ENCODE results near the gene FGF12.

FGF12 gene

DNA sequence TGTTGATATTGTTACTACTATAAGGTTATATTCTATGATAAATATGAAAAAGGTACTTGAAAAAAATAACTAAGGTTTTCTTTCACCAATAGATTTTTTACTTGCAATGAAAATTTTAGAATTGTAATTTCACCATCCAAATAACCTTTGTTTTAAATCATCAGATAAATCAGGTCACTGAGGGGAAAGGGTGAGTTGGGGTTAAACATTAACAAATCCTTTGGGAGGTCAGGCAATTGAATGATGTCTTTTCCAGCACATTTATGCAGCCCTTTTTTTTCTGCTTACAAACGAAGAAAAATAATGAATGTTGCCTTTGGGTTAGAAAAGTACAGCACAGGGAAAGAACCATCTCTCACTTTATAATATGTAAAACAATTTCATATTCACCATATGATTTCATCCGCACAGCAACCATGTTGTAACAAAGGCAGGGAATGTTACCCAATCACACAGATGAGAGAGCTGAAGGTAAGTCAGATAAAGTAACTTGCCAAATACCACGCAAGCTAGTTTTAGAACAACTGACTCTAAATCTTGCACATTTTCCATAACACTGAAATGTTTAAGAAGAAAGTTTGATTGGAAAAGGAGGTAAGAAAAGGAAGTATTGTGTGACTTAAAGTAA lies 151.3 kb downstream of the FGF12 start:
- no peak overlapping the region for H3K9ac ChIP-seq
- no peaks in the 10 kb centered on the region for H3K79me2 ChIP-seq
- H3K4me1 ChIP-seq: no peaks in the 10 kb centered on the region
- no peak overlapping the region for H2AFZ ChIP-seq
- no peak overlapping the region for H3K27ac ChIP-seq
- H3K4me3 ChIP-seq (ENCODE audit: low read depth, low read length): no peak overlapping the region
- no peaks in the 10 kb centered on the region for H3K36me3 ChIP-seq (ENCODE audit: control insufficient read depth, insufficient read depth, low read length)
- H3K27me3 ChIP-seq (ENCODE audit: control insufficient read depth, insufficient read depth, low read length): no peaks in the 10 kb centered on the region
- TF ChIP-seq, protein P1, sequence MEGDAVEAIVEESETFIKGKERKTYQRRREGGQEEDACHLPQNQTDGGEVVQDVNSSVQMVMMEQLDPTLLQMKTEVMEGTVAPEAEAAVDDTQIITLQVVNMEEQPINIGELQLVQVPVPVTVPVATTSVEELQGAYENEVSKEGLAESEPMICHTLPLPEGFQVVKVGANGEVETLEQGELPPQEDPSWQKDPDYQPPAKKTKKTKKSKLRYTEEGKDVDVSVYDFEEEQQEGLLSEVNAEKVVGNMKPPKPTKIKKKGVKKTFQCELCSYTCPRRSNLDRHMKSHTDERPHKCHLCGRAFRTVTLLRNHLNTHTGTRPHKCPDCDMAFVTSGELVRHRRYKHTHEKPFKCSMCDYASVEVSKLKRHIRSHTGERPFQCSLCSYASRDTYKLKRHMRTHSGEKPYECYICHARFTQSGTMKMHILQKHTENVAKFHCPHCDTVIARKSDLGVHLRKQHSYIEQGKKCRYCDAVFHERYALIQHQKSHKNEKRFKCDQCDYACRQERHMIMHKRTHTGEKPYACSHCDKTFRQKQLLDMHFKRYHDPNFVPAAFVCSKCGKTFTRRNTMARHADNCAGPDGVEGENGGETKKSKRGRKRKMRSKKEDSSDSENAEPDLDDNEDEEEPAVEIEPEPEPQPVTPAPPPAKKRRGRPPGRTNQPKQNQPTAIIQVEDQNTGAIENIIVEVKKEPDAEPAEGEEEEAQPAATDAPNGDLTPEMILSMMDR (IDR thresholded peaks at IDR 0.05): no peak
- H3K9me3 ChIP-seq (ENCODE audit: control insufficient read depth, low read length): no peaks in the 10 kb centered on the region
- no peak overlapping the region for H3K4me2 ChIP-seq (ENCODE audit: low read length)

DNA sequence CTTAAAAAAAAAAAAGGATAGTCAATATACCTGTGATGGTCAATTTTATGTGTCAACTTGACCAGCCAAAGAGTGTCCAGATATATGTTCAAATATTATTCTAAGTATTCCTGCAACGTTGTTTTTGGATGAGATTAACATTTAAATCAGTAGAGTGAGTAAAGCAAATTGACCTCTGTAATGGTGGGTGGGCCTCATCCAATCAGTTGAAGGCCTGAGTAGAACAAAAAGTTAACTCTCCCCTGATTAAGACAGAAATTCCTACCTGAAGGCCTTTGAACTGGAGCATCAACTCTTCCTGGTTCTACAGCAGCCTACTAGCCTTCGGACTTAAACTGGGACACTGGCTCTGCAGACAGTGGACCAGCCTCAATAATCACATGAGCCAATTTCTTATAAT lies 154.1 kb downstream of the FGF12 start:
- H3K27me3 ChIP-seq (ENCODE audit: control insufficient read depth, insufficient read depth, low read length): no peaks in the 10 kb centered on the region
- no peak overlapping the region for H2AFZ ChIP-seq
- H3K4me2 ChIP-seq (ENCODE audit: low read length): no peak overlapping the region
- H3K4me1 ChIP-seq: no peaks in the 10 kb centered on the region
- H3K9me3 ChIP-seq (ENCODE audit: control insufficient read depth, low read length): no peaks in the 10 kb centered on the region
- H3K9ac ChIP-seq: no peak overlapping the region
- H3K36me3 ChIP-seq (ENCODE audit: control insufficient read depth, insufficient read depth, low read length): no peaks in the 10 kb centered on the region
- H3K27ac ChIP-seq: no peak overlapping the region
- TF ChIP-seq, protein P1 (IDR thresholded peaks at IDR 0.05): no peak
- H3K79me2 ChIP-seq: no peaks in the 10 kb centered on the region
- no peak overlapping the region for H3K4me3 ChIP-seq (ENCODE audit: low read depth, low read length)

DNA sequence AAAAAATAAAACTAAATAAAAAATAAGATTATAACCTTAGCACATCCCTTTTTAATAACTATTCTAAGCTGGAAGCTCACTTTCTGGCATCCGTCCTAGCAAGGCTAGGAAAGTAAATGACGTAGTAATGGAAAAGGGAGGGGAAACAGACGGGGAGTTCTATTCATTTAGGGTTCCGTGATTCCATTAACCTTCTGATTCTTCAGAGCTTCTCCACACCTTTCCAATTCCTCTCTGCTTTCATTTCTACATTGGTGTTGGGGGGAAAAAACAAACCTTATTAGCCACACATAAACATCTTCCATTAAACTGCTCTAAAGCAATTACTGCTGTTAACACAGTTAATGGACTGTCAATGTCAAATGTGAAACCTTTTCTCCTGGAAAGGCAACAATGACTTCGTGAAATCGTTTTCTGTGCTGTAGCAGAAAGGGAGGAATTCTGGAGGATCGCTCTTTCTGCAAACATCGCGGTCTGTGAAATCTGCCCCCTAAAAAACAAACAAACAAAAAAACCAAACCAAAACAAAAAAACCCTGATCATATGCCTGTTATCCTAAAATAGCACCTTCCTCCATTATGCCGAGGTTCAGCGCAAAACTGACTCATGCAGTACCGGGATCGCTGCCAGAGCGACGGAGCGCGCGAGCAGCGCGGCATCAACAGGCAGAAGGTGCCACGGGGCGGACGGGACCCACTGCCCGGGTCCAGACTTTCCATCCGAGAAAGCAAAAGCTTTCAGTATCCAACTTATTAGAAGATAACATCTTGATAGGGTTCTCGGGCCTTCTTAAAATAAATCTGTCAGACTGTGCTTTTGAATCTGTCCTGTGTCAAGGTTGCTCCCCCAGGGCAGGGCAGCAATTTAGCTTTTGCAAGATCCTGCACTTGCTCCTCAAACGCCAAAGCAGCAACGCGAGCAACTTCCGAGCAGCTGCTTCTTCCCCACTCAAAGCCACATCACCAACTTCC lies 156.2 kb downstream of the FGF12 start:
- peak overlapping the region; percentile 75 for H3K4me2 ChIP-seq (ENCODE audit: low read length)
- peak overlapping the region; percentile 61 for H3K4me3 ChIP-seq (ENCODE audit: low read depth, low read length)
- H3K9me3 ChIP-seq (ENCODE audit: control insufficient read depth, low read length): no peaks in the 10 kb centered on the region
- peak overlapping the region; percentile 62 for H2AFZ ChIP-seq
- no peaks in the 10 kb centered on the region for H3K79me2 ChIP-seq
- no peaks in the 10 kb centered on the region for H3K36me3 ChIP-seq (ENCODE audit: control insufficient read depth, insufficient read depth, low read length)
- H3K27ac ChIP-seq: no peak overlapping the region
- no peaks in the 10 kb centered on the region for H3K27me3 ChIP-seq (ENCODE audit: control insufficient read depth, insufficient read depth, low read length)
- TF ChIP-seq, protein P1 (IDR thresholded peaks at IDR 0.05): no peak
- H3K4me1 ChIP-seq: no peaks in the 10 kb centered on the region
- no peak overlapping the region for H3K9ac ChIP-seq

DNA sequence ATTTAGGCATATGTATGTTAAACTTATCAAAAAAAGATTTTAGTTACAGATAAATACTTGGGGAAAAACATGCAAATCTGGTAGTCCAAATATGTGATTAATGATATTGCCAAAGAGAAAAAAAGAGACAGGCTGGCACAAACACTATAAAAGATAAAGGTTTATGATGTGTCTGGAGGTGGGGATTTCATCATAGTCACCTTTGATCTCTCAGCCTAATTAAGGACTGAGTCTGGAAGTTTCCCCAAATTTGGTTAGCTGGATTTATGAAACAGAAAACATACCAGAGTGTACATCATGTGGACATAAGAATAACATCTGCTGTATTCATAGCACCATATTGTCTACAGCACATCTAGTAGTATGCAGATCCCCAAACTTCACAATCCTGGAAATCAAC lies 157.0 kb downstream of the FGF12 start:
- H3K27ac ChIP-seq: no peak overlapping the region
- no peak overlapping the region for H3K4me3 ChIP-seq (ENCODE audit: low read depth, low read length)
- H3K4me1 ChIP-seq: no peaks in the 10 kb centered on the region

More for the DNA sequence above, 157.0 kb downstream of the FGF12 start:
- H3K9me3 ChIP-seq (ENCODE audit: control insufficient read depth, low read length): no peaks in the 10 kb centered on the region
- no peak overlapping the region for H2AFZ ChIP-seq
- H3K9ac ChIP-seq: no peak overlapping the region
- H3K4me2 ChIP-seq (ENCODE audit: low read length): no peak overlapping the region
- H3K79me2 ChIP-seq: no peaks in the 10 kb centered on the region
- TF ChIP-seq, protein P1 (IDR thresholded peaks at IDR 0.05): no peak
- no peaks in the 10 kb centered on the region for H3K27me3 ChIP-seq (ENCODE audit: control insufficient read depth, insufficient read depth, low read length)
- no peaks in the 10 kb centered on the region for H3K36me3 ChIP-seq (ENCODE audit: control insufficient read depth, insufficient read depth, low read length)

Measured in parathyroid adenoma (tissue), 2 donors.